GM10248 (cell line): ENCODE data around the gene FCER2.

ENCODE experiments used
- CTCF ChIA-PET: fragments of 300-600 bp; sonication (Branson Sonifier 250); formaldehyde crosslinking; extraction: SDS; loops from one replicate; lab custom pipeline; 2021; ENCODE audit warnings: antibody characterized with exemption; lab: Yijun Ruan, JAX
- POLR2A ChIA-PET: fragments of 350-650 bp; sonication (Branson Sonifier 250); formaldehyde crosslinking; extraction: SDS; loops from one replicate; lab custom pipeline; 2020; ENCODE audit warnings: antibody characterized with exemption; lab: Yijun Ruan, JAX
- DNase-seq: peaks from one replicate; pipeline ENCODE4 v3.0.0; 2012; ENCODE audit errors: extremely low spot score
- CTCF ChIP-seq: IDR thresholded peaks from 2 replicates; pipeline ENCODE4 v1.5.1; 2012; ENCODE audit warnings: mild to moderate bottlenecking, low read depth; ENCODE audit errors: extremely low read depth, missing control alignments, control extremely low read depth

The FCER2 gene

GRCh38 chr19:7699003-7699402 lies 2.9 kb downstream of the FCER2 start:
- no peak for TF ChIP-seq CTCF
- POLR2A ChIA-PET = interaction anchor here (0.8 to 1.5 kb wide), 4 partner anchors 11 to 101 kb away, joined by 3 to 9 read pairs (median 4); no protein-coding TSS in a partner anchor
- CTCF ChIA-PET = interaction anchor here (0.8 to 5.7 kb wide), 6 partner anchors 13 to 105 kb away, joined by 3 to 47 read pairs (median 4); partner anchors contain the start of gene TRAPPC5
- DNase-seq = no peak

- TF ChIP-seq CTCF = no peak
- no peak for DNase-seq
- ChIA-PET CTCF (interaction anchor here (0.8 to 5.7 kb wide), 6 partner anchors 12 to 106 kb away, joined by 3 to 47 read pairs (median 4); partner anchors contain the start of gene TRAPPC5), POLR2A (interaction anchor here (0.8 to 1.5 kb wide), 3 partner anchors 12 to 101 kb away, joined by 3 to 9 read pairs (median 5); no protein-coding TSS in a partner anchor)
Observed at GRCh38 chr19:7698583-7698982, 3.3 kb downstream of the FCER2 start.

GRCh38 chr19:7697721-7698287 lies 4.1 kb downstream of the FCER2 start:
- DNase-seq = no peak
- ChIA-PET POLR2A (interaction anchor here (0.6 to 1.5 kb wide), 3 partner anchors 12 to 110 kb away, joined by 3 to 5 read pairs (median 3); no protein-coding TSS in a partner anchor), CTCF (interaction anchor here (1.1 to 5.7 kb wide), 5 partner anchors 17 to 154 kb away, joined by 3 to 47 read pairs (median 4); partner anchors contain the start of gene TRAPPC5)
- no peak for TF ChIP-seq CTCF

GRCh38 chr19:7694499-7694898 lies 7.4 kb downstream of the FCER2 start:
- POLR2A ChIA-PET = no interaction called here

GRCh38 chr19:7692417-7693088 lies 9.4 kb downstream of the FCER2 start:
- POLR2A ChIA-PET = no interaction called here
- DNase-seq = no peak
- CTCF ChIA-PET = interaction anchor here (2.1 kb wide), 1 partner anchor 11 kb away, joined by 9 read pairs; the partner anchor contains the start of gene TRAPPC5
- no peak for TF ChIP-seq CTCF

More at GRCh38 chr19:7694499-7694898, 7.4 kb downstream of the FCER2 start:
- DNase-seq = no peak
- no peak for TF ChIP-seq CTCF
- CTCF ChIA-PET = interaction anchor here (1.4 to 2.1 kb wide), 2 partner anchors 13 to 106 kb away, joined by 5 to 9 read pairs; partner anchors contain the start of gene TRAPPC5

GRCh38 chr19:7691497-7691896 lies 10.4 kb downstream of the FCER2 start:
- ChIA-PET POLR2A (no interaction called here), CTCF (interaction anchor here (1.0 to 3.6 kb wide), 2 partner anchors 11 to 109 kb away, joined by 3 to 25 read pairs; partner anchors contain the start of gene TRAPPC5)
- no peak for DNase-seq
- TF ChIP-seq CTCF = no peak
